OCI-LY7 (cell line): ENCODE results near the gene INO80E.

Experiments
- EZH2phosphoT487 ChIP-seq: fragments of 200-600 bp; sonication (generic); IDR thresholded peaks from 2 replicates; pipeline ENCODE4 v1.6.1; 2018; ENCODE audit warnings: low read depth, borderline replicate concordance, mild to moderate bottlenecking, mixed run types, antibody characterized with exemption, low read length, moderate library complexity, mixed read lengths
- TF ChIP-seq, protein P1 (sequence below): fragments of 200-600 bp; sonication (generic); conservative IDR thresholded peaks from 2 replicates; pipeline ENCODE4 v1.5.1; 2014; ENCODE audit warnings: mild to moderate bottlenecking, antibody characterized with exemption, low read length, moderate library complexity, mixed read lengths

DNA sequence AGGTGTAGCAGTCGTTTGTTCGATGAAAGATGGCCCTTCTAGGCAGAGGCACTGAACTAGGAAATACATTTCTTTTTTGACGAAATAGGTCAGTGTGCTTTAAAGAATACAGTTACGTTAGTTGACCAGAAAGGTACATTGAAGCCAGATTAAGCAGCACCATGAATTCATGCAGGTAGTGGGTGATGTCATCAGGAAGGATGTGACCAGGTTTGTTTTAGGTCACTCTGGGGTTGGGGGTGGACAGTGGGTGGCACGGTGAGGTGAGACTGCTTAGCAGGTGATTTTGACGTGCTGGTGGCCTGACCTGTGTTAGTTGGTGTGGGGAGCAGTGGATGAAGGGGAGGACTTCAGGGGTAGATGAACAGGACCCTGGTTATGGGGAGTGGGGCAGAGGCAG, 3.6 kb downstream of the INO80E start:
- TF ChIP-seq EZH2phosphoT487 = no peak
- TF ChIP-seq, protein P1, sequence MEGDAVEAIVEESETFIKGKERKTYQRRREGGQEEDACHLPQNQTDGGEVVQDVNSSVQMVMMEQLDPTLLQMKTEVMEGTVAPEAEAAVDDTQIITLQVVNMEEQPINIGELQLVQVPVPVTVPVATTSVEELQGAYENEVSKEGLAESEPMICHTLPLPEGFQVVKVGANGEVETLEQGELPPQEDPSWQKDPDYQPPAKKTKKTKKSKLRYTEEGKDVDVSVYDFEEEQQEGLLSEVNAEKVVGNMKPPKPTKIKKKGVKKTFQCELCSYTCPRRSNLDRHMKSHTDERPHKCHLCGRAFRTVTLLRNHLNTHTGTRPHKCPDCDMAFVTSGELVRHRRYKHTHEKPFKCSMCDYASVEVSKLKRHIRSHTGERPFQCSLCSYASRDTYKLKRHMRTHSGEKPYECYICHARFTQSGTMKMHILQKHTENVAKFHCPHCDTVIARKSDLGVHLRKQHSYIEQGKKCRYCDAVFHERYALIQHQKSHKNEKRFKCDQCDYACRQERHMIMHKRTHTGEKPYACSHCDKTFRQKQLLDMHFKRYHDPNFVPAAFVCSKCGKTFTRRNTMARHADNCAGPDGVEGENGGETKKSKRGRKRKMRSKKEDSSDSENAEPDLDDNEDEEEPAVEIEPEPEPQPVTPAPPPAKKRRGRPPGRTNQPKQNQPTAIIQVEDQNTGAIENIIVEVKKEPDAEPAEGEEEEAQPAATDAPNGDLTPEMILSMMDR = no peak
